SK-N-SH treated with all-trans-retinoic acid at 6 μM for 48 hours (cell line): ENCODE data around the gene TACO1.

ENCODE experiments used
- ATAC-seq: fragments of 200-7000 bp; cut with Tn5 transposase; 3 replicates; pipeline ENCODE4 v1.9.1; 2020; ENCODE audit warnings: mild to moderate bottlenecking, moderate library complexity
- ARNTL ChIP-seq: fragments of 450-650 bp; formaldehyde crosslinking; IDR thresholded peaks from 2 replicates; pipeline ENCODE4 v1.5.0; 2020; ENCODE audit warnings: low read depth, mild to moderate bottlenecking, moderate library complexity, borderline replicate concordance
- BACH2 ChIP-seq: fragments of 250-450 bp; sonication (Bioruptor Pico); IDR thresholded peaks from 2 replicates; pipeline ENCODE4 v1.9.0; 2021; ENCODE audit warnings: mild to moderate bottlenecking, borderline replicate concordance
- CREB5 ChIP-seq: fragments of 250-450 bp; sonication (Bioruptor Pico); IDR thresholded peaks from 2 replicates; pipeline ENCODE4 v1.5.1; 2020; ENCODE audit warnings: low read depth, mild to moderate bottlenecking, moderate library complexity
- CSRNP3 ChIP-seq: fragments of 250-450 bp; sonication (Bioruptor Pico); IDR thresholded peaks from 2 replicates; pipeline ENCODE4 v1.5.1; 2021; ENCODE audit warnings: mild to moderate bottlenecking, moderate library complexity
- ESRRG ChIP-seq: fragments of 250-450 bp; sonication (Bioruptor Pico); IDR thresholded peaks from 2 replicates; pipeline ENCODE4 v1.6.1; 2021; ENCODE audit warnings: mild to moderate bottlenecking
- GLIS3 ChIP-seq: fragments of 250-450 bp; sonication (Bioruptor Pico); IDR thresholded peaks from 2 replicates; pipeline ENCODE4 v1.5.0; 2020; ENCODE audit warnings: mild to moderate bottlenecking, moderate library complexity
- ISL1 ChIP-seq: fragments of 250-450 bp; sonication (Bioruptor Pico); IDR thresholded peaks from 2 replicates; pipeline ENCODE4 v2.1.2; 2022; ENCODE audit warnings: mild to moderate bottlenecking, moderate library complexity
- OSR1 ChIP-seq: fragments of 250-450 bp; sonication (Bioruptor Pico); IDR thresholded peaks from 2 replicates; pipeline ENCODE4 v1.8.0; 2022; ENCODE audit warnings: moderate library complexity, mild to moderate bottlenecking, inconsistent platforms
- PATZ1 ChIP-seq: fragments of 250-450 bp; sonication (Bioruptor Pico); IDR thresholded peaks from 2 replicates; pipeline ENCODE4 v1.8.0; 2020; ENCODE audit warnings: mild to moderate bottlenecking, moderate library complexity, borderline replicate concordance
- POU6F1 ChIP-seq: fragments of 250-450 bp; sonication (Bioruptor Pico); IDR thresholded peaks from 2 replicates; pipeline ENCODE4 v1.8.0; 2021; ENCODE audit warnings: low read depth, mild to moderate bottlenecking, moderate library complexity, borderline replicate concordance
- PPARA ChIP-seq: fragments of 250-450 bp; sonication (Bioruptor Pico); IDR thresholded peaks from 2 replicates; pipeline ENCODE4 v1.5.0; 2020; ENCODE audit warnings: mild to moderate bottlenecking, borderline replicate concordance
- RARB ChIP-seq: fragments of 250-450 bp; sonication (Bioruptor Pico); IDR thresholded peaks from 2 replicates; pipeline ENCODE4 v1.8.0; 2021; ENCODE audit warnings: mild to moderate bottlenecking, moderate library complexity
- SNAI2 ChIP-seq: fragments of 250-450 bp; sonication (Bioruptor Pico); IDR thresholded peaks from 2 replicates; pipeline ENCODE4 v1.5.0; 2020; ENCODE audit warnings: mild to moderate bottlenecking, moderate library complexity
- TSHZ2 ChIP-seq: fragments of 250-450 bp; sonication (Bioruptor Pico); IDR thresholded peaks from 2 replicates; pipeline ENCODE4 v1.5.0; 2020; ENCODE audit warnings: mild to moderate bottlenecking, moderate library complexity
- ZC3H10 ChIP-seq: fragments of 250-450 bp; sonication (Bioruptor Pico); IDR thresholded peaks from 2 replicates; pipeline ENCODE4 v1.5.1; 2021; ENCODE audit warnings: mild to moderate bottlenecking, moderate library complexity
- ZFP3 ChIP-seq: fragments of 250-450 bp; sonication (Bioruptor Pico); IDR thresholded peaks from 2 replicates; pipeline ENCODE4 v1.5.0; 2020; ENCODE audit warnings: mild to moderate bottlenecking, moderate library complexity
- ZFP30 ChIP-seq: fragments of 450-650 bp; formaldehyde crosslinking; IDR thresholded peaks from 2 replicates; pipeline ENCODE4 v1.5.0; 2022; ENCODE audit warnings: mild to moderate bottlenecking, moderate library complexity
- ZNF565 ChIP-seq: fragments of 450-650 bp; formaldehyde crosslinking; conservative IDR thresholded peaks from 2 replicates; pipeline ENCODE4 v1.5.0; 2020; ENCODE audit warnings: low read depth, mild to moderate bottlenecking, moderate library complexity
- ZNF70 ChIP-seq: fragments of 450-650 bp; formaldehyde crosslinking; IDR thresholded peaks from 2 replicates; pipeline ENCODE4 v1.5.0; 2020; ENCODE audit warnings: mild to moderate bottlenecking, moderate library complexity
- ZNF8 ChIP-seq: fragments of 450-650 bp; formaldehyde crosslinking; IDR thresholded peaks from 2 replicates; pipeline ENCODE4 v1.5.0; 2020; ENCODE audit warnings: mild to moderate bottlenecking, moderate library complexity

The TACO1 gene

GRCh38 chr17:63578769-63579111 lies 22.0 kb upstream of the TACO1 start:
- TF ChIP-seq ARNTL (CRISPR knock-in tag) (no peak), CREB5 (CRISPR knock-in tag) (no peak), RARB (no peak), TSHZ2 (CRISPR knock-in tag) (no peak), GLIS3 (CRISPR knock-in tag) (no peak), ZNF8 (no peak)
- TF ChIP-seq, all 23 proteins: peak for 0
- no peak for ATAC-seq

GRCh38 chr17:63579633-63580032 lies 21.1 kb upstream of the TACO1 start:
- no peak for TF ChIP-seq POU6F1 (CRISPR knock-in tag)
- TF ChIP-seq BACH2 (CRISPR knock-in tag) = no peak
- TF ChIP-seq RARB = no peak
- no peak for TF ChIP-seq GLIS3 (CRISPR knock-in tag)
- TF ChIP-seq ARNTL (CRISPR knock-in tag) = no peak
- TF ChIP-seq CREB5 (CRISPR knock-in tag) = no peak
- no peak for TF ChIP-seq ZFP30
- no peak for TF ChIP-seq ZC3H10 (CRISPR knock-in tag)
- no peak for TF ChIP-seq SNAI2
- TF ChIP-seq PPARA (CRISPR knock-in tag) = no peak
- TF ChIP-seq CSRNP3 (CRISPR knock-in tag) = no peak
- no peak for TF ChIP-seq ZFP3 (CRISPR knock-in tag)
- no peak for TF ChIP-seq ZNF565
- TF ChIP-seq ISL1 (CRISPR knock-in tag) = no peak
- TF ChIP-seq TSHZ2 (CRISPR knock-in tag) = no peak
- TF ChIP-seq ZNF70 (CRISPR knock-in tag) = no peak
- no peak for TF ChIP-seq PATZ1 (CRISPR knock-in tag)
- TF ChIP-seq ESRRG (CRISPR knock-in tag) = no peak
- no peak for TF ChIP-seq OSR1 (CRISPR knock-in tag)
- TF ChIP-seq ZNF8 = no peak

More at GRCh38 chr17:63579633-63580032, 21.1 kb upstream of the TACO1 start:
- ATAC-seq = no peak
